Middle frontal gyrus (tissue), 1 donor: Measurements from ENCODE around the gene PPP2R3C.
"Not testable (repeated sequence)": the region's sequence is repeated elsewhere in the genome, so short reads cannot be mapped to it uniquely, and the experiment has no call there.

Experiments used
- DNase-seq: peaks from one replicate; pipeline ENCODE4 v3.0.0-alpha.2; 2015; ENCODE audit warnings: low spot score; ENCODE audit errors: extremely low spot score

The PPP2R3C gene

GRCh38 chr14:35133542-35134328 is 11.9 kb upstream of the PPP2R3C start:
- no peak for DNase-seq

GRCh38 chr14:35124127-35124526 is 2.3 kb upstream of the PPP2R3C start:
- no peak for DNase-seq

GRCh38 chr14:35123388-35123703 is 1.6 kb upstream of the PPP2R3C start:
- DNase-seq: no peak

GRCh38 chr14:35122696-35123387 is 1.1 kb upstream of the PPP2R3C start:
- DNase-seq: no peak

GRCh38 chr14:35121026-35121886 is 534 bp downstream of the PPP2R3C start:
- DNase-seq: no peak

GRCh38 chr14:35117112-35117511 is 4.7 kb downstream of the PPP2R3C start:
- no peak for DNase-seq

GRCh38 chr14:35116242-35116641 is 5.5 kb downstream of the PPP2R3C start:
- no peak for DNase-seq

- no peak for DNase-seq
These were observed 7.8 kb downstream of the PPP2R3C start for GRCh38 chr14:35114036-35114435.

- no peak for DNase-seq
These were observed 8.4 kb downstream of the PPP2R3C start for GRCh38 chr14:35113308-35113950.

- no peak for DNase-seq
These were observed 9.1 kb downstream of the PPP2R3C start for GRCh38 chr14:35112641-35113040.

- no peak for DNase-seq
These were observed 13.9 kb downstream of the PPP2R3C start for GRCh38 chr14:35107866-35108265.

GRCh38 chr14:35094645-35095044 is 27.1 kb downstream of the PPP2R3C start:
- DNase-seq: not testable (repeated sequence)

- DNase-seq: no peak
These were observed 33.3 kb downstream of the PPP2R3C start for GRCh38 chr14:35088514-35088913.

GRCh38 chr14:35085441-35085840 is 36.3 kb downstream of the PPP2R3C start:
- DNase-seq: no peak

GRCh38 chr14:35083530-35084150 is 38.1 kb downstream of the PPP2R3C start:
- no peak for DNase-seq

- DNase-seq: no peak
These were observed 42.0 kb downstream of the PPP2R3C start for GRCh38 chr14:35079742-35080141.

- DNase-seq: no peak
These were observed 43.7 kb downstream of the PPP2R3C start for GRCh38 chr14:35078082-35078481.

GRCh38 chr14:35073486-35073885 is 48.3 kb downstream of the PPP2R3C start:
- no peak for DNase-seq

GRCh38 chr14:35072226-35072625 is 49.6 kb downstream of the PPP2R3C start:
- DNase-seq: no peak

- no peak for DNase-seq
These were observed 53.4 kb downstream of the PPP2R3C start for GRCh38 chr14:35068238-35069012.
